ENCODE results near the gene FAM120B.

DNA sequence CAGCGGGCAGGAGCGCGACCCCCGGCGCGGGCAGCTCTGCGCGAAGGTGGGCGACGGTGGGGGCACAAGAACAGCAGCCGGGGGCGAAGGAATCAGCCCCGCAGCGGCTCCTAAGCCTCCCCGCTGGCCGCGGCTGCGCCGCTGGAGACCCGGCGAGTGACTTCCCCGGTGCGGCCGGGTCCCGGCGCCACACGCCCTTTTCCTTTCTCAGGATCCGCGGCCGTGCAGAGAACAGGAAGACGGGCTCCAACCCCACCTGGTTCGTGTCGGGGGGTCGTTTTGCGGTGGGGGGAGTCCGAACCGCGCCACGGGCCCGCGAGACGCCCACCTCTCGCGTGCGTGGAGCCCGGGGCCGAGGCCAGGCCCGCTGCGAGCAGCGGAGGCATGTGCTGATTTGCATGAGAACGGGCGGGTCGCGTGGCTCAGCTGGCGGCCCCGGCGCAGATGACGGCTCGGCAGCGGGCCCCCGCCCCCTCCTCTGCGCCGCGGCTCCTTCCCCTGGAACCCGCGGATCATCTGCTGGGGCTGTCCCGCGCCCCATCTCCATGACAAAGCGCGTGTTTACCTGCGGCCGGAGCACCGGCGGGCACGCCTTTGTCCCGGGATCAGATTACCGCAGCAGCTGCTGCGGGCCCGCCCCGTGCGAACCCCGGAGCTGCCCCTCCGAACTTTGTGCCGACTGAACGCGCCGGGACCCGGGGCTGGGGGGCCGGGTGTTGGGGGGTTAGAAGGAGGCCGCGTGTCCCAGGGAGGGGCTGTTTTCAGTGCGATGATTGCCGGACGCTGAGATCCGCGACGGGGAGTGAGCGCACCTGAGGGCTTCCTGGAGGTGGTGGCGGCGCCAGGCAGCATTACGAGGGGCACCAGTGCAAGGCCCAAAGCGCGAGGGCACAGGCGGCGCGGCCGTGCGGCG lies 10.8 kb upstream of the FAM120B start:
- TF ChIP-seq EZH2 (IDR thresholded peaks at IDR 0.05; ENCODE audit: insufficient read depth, poor library complexity, severe bottlenecking) (peak; percentile 92), EZH2phosphoT487 (IDR thresholded peaks at IDR 0.05; ENCODE audit: insufficient read depth, low read depth) (peak; percentile 67; the same call in 1 of the 2 replicates)
